Ishikawa (cell line): ENCODE measurements around the gene MCOLN3.

ENCODE experiments used
- CEBPB ChIP-seq: IDR thresholded peaks from 2 replicates; pipeline ENCODE4 v1.6.1; 2012
- CREB1 ChIP-seq: IDR thresholded peaks from 2 replicates; pipeline ENCODE4 v1.6.1; 2012; ENCODE audit warnings: low read depth
- EGR1 ChIP-seq: IDR thresholded peaks from 2 replicates; pipeline ENCODE4 v1.6.1; 2012
- EP300 ChIP-seq: IDR thresholded peaks from 2 replicates; pipeline ENCODE4 v1.6.1; 2012; ENCODE audit warnings: borderline replicate concordance
- FOXM1 ChIP-seq: IDR thresholded peaks from 2 replicates; pipeline ENCODE4 v1.6.1; 2012; ENCODE audit warnings: low read depth, borderline replicate concordance
- NFIC ChIP-seq: IDR thresholded peaks from 2 replicates; pipeline ENCODE4 v1.6.1; 2012
- RAD21 ChIP-seq: IDR thresholded peaks from 2 replicates; pipeline ENCODE4 v1.6.1; 2012; ENCODE audit warnings: low read depth
- REST ChIP-seq: IDR thresholded peaks from 2 replicates; pipeline ENCODE4 v1.6.1; 2012; ENCODE audit warnings: low read depth, mild to moderate bottlenecking
- TAF1 ChIP-seq: IDR thresholded peaks from 2 replicates; pipeline ENCODE4 v1.6.1; 2012; ENCODE audit warnings: low read depth, mild to moderate bottlenecking
- TCF12 ChIP-seq: IDR thresholded peaks from 2 replicates; pipeline ENCODE4 v1.6.1; 2012; ENCODE audit warnings: low read depth
- TEAD4 ChIP-seq: IDR thresholded peaks from 2 replicates; pipeline ENCODE4 v1.6.1; 2012
- YY1 ChIP-seq: IDR thresholded peaks from 2 replicates; pipeline ENCODE4 v1.6.1; 2012; ENCODE audit warnings: low read depth
- ZBTB7A ChIP-seq: IDR thresholded peaks from 2 replicates; pipeline ENCODE4 v1.6.1; 2012; ENCODE audit warnings: low read depth
- TF ChIP-seq, protein P1 (sequence below): IDR thresholded peaks from 2 replicates; pipeline ENCODE4 v1.6.1; 2012
- TF ChIP-seq, protein P2 (sequence below): IDR thresholded peaks from 2 replicates; pipeline ENCODE4 v1.6.1; 2012

MCOLN3 gene

GRCh38 chr1:85070972-85071492 lies 22.7 kb upstream of the MCOLN3 start:
- TF ChIP-seq CEBPB (no peak), RAD21 (no peak), TEAD4 (no peak), ZBTB7A (no peak), NFIC (no peak), CREB1 (no peak), REST (no peak), YY1 (no peak), EGR1 (no peak), TAF1 (no peak), TCF12 (no peak), FOXM1 (no peak), EP300 (no peak)
- TF ChIP-seq, protein P1, sequence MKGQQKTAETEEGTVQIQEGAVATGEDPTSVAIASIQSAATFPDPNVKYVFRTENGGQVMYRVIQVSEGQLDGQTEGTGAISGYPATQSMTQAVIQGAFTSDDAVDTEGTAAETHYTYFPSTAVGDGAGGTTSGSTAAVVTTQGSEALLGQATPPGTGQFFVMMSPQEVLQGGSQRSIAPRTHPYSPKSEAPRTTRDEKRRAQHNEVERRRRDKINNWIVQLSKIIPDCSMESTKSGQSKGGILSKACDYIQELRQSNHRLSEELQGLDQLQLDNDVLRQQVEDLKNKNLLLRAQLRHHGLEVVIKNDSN: no peak
- TF ChIP-seq, protein P2, sequence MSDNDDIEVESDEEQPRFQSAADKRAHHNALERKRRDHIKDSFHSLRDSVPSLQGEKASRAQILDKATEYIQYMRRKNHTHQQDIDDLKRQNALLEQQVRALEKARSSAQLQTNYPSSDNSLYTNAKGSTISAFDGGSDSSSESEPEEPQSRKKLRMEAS: no peak

GRCh38 chr1:85068846-85069245 lies 20.5 kb upstream of the MCOLN3 start:
- TF ChIP-seq, protein P2: no peak
- TF ChIP-seq TCF12: no peak
- no peak for TF ChIP-seq NFIC
- no peak for TF ChIP-seq CREB1
- TF ChIP-seq EGR1: no peak
- TF ChIP-seq TAF1: no peak
- no peak for TF ChIP-seq TEAD4
- TF ChIP-seq EP300: no peak
- TF ChIP-seq REST: no peak

- TF ChIP-seq REST (no peak), TCF12 (no peak)
These were observed 17.2 kb upstream of the MCOLN3 start for GRCh38 chr1:85065550-85065949.

- TF ChIP-seq FOXM1 (no peak), NFIC (no peak), TCF12 (no peak), YY1 (no peak), EGR1 (no peak), EP300 (no peak), TEAD4 (no peak), TAF1 (no peak), REST (no peak), RAD21 (no peak), CREB1 (no peak), CEBPB (no peak), ZBTB7A (no peak)
- TF ChIP-seq, protein P2: no peak
- TF ChIP-seq, protein P1: no peak
These were observed 14.2 kb upstream of the MCOLN3 start for GRCh38 chr1:85062425-85063026.
